Stimulated activated CD8-positive, alpha-beta memory T cell treated with anti-CD3 and anti-CD28 coated beads, Interleukin-12 subunit alpha, Interleukin-12 subunit beta, amount 100 ng/mL, for 24 hours (primary cell): ENCODE measurements around the gene RASSF1.
"Not testable (repeated sequence)": the region's sequence is repeated elsewhere in the genome, so short reads cannot be mapped to it uniquely, and the experiment has no call there.

Experiments used
- DNase-seq: peaks from one replicate; pipeline ENCODE4 v3.0.0-alpha.2; 2020; ENCODE audit errors: extremely low read depth

Gene RASSF1

GRCh38 chr3:50323614-50324199 is 16.9 kb downstream of the RASSF1 start:
- no peak for DNase-seq

- DNase-seq: no peak
These were observed 17.5 kb downstream of the RASSF1 start for GRCh38 chr3:50323092-50323600.

GRCh38 chr3:50322386-50323091 is 18.1 kb downstream of the RASSF1 start, which contains the start of gene HYAL2:
TSS of gene HYAL2 (minus strand) at chr3:50322745. CDS start at chr3:50320489, 2,256 bp downstream.
- DNase-seq: no peak

- no peak for DNase-seq
These were observed 18.6 kb downstream of the RASSF1 start for GRCh38 chr3:50322115-50322385.

GRCh38 chr3:50321336-50322114 is 19.1 kb downstream of the RASSF1 start:
- DNase-seq: peak; percentile 66

- DNase-seq: no peak
These were observed 19.7 kb downstream of the RASSF1 start for GRCh38 chr3:50320853-50321335.

- no peak for DNase-seq
These were observed 20.6 kb downstream of the RASSF1 start for GRCh38 chr3:50319894-50320625.

GRCh38 chr3:50319181-50319893 is 21.3 kb downstream of the RASSF1 start:
- DNase-seq: no peak

- no peak for DNase-seq
These were observed 22.0 kb downstream of the RASSF1 start for GRCh38 chr3:50318615-50319014.

GRCh38 chr3:50318163-50318562 is 22.5 kb downstream of the RASSF1 start:
- DNase-seq: no peak

- no peak for DNase-seq
These were observed 23.3 kb downstream of the RASSF1 start for GRCh38 chr3:50317300-50317699.

- DNase-seq: no peak
These were observed 23.9 kb downstream of the RASSF1 start for GRCh38 chr3:50316657-50317242.

- no peak for DNase-seq
These were observed 25.8 kb downstream of the RASSF1 start for GRCh38 chr3:50314816-50315215.

- no peak for DNase-seq
These were observed 26.3 kb downstream of the RASSF1 start for GRCh38 chr3:50314342-50314741.

- not testable (repeated sequence) for DNase-seq
These were observed 28.6 kb downstream of the RASSF1 start for GRCh38 chr3:50312041-50312440.

GRCh38 chr3:50304601-50305000 is 36.0 kb downstream of the RASSF1 start:
- DNase-seq: no peak

GRCh38 chr3:50303013-50303815 is 37.4 kb downstream of the RASSF1 start, which contains the start of gene HYAL1:
TSS of gene HYAL1 (minus strand) at chr3:50303574. CDS start at chr3:50302956, 618 bp downstream.
- DNase-seq: no peak

- DNase-seq: no peak
These were observed 38.3 kb downstream of the RASSF1 start for GRCh38 chr3:50302095-50303012.
